GM12873 (cell line): ENCODE data around the gene SMARCA5.
A peak's percentile ranks its signal among the peaks of the same experiment; 100 is the strongest.

Source experiments
- TF ChIP-seq, protein P1 (sequence below): IDR thresholded peaks from 2 replicates; pipeline ENCODE4 v1.5.1; 2012; ENCODE audit warnings: low read depth, mild to moderate bottlenecking, moderate library complexity, low read length, control low read depth; ENCODE audit not compliant: insufficient read depth; ENCODE audit errors: missing control alignments

The SMARCA5 gene

DNA sequence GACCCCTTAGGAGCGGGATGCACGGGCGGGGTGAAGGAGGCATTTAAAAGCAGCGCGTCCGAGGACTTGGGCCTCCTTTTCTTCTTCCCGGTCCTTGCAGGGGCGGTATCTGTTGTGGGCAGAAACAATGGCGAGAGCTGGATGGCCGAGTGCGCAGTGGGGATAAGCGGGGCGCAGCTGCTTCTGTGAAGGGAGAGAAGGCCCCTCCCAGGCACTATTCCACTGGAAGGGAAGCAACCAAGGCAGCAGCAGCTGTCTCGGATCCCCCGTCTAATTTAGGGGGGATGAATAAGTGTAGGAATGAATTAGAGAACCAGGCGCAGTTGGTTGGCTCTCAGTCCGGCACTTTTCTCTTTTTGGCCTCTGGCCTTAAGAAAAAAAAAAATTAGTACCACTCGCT is 995 bp downstream of the SMARCA5 start:
- TF ChIP-seq, protein P1, sequence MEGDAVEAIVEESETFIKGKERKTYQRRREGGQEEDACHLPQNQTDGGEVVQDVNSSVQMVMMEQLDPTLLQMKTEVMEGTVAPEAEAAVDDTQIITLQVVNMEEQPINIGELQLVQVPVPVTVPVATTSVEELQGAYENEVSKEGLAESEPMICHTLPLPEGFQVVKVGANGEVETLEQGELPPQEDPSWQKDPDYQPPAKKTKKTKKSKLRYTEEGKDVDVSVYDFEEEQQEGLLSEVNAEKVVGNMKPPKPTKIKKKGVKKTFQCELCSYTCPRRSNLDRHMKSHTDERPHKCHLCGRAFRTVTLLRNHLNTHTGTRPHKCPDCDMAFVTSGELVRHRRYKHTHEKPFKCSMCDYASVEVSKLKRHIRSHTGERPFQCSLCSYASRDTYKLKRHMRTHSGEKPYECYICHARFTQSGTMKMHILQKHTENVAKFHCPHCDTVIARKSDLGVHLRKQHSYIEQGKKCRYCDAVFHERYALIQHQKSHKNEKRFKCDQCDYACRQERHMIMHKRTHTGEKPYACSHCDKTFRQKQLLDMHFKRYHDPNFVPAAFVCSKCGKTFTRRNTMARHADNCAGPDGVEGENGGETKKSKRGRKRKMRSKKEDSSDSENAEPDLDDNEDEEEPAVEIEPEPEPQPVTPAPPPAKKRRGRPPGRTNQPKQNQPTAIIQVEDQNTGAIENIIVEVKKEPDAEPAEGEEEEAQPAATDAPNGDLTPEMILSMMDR, result no peak

DNA sequence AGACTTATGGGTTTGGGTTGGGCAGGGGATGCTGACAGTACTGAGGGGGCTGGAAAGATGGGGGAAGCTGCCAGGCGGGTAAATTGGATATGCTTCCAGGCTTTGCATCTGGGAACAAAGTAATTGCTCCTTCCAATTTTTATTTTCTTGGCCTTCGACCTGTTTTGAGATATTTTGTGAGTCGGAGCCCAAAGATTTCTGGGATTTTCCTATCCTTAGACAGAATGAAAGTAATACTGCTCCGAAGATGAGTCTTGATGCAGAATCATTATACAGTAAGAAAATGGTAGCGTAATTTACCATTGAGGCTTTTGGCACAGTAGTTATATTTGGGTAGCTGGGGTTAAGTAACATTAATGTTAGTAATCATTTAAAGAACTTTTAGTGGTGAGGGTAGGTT is 1.4 kb downstream of the SMARCA5 start:
- TF ChIP-seq, protein P1, result no peak

DNA sequence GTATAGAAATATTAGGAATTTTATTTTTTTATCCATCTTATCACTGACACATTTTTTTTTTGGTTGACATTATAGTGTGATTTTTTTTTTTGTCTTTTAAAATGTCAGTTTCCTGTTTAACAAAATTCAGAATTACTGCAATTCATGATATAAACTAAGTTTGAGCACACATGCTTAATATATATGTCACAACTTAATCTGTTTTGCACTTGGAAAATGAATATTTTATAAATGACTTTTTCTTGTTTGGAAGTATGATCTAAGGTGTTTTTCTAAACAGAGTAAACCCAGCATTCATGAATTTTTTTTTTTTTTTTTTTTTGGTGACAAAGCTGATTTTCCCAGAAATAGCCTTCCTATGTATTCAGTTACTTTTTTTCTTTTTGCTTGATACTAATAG is 2.4 kb downstream of the SMARCA5 start:
- TF ChIP-seq, protein P1, result no peak

DNA sequence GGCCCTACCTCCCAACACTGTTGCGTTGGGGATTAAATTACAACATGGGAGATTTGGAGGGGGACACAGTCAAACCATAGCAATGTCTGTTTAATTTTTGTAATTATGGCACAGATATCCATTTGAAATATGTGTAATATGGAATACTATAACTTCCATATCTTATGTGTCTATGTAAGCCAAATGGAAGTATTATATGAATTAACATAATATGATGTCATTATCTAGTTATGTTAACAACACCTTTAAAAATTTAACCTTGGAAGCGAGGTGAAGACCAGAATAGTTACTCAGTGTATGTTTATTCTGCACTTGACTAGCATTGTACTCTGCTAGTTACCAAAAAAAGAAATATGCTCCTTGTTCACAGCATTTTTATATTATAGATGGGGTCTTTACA is 4.3 kb downstream of the SMARCA5 start:
- TF ChIP-seq, protein P1, result no peak

DNA sequence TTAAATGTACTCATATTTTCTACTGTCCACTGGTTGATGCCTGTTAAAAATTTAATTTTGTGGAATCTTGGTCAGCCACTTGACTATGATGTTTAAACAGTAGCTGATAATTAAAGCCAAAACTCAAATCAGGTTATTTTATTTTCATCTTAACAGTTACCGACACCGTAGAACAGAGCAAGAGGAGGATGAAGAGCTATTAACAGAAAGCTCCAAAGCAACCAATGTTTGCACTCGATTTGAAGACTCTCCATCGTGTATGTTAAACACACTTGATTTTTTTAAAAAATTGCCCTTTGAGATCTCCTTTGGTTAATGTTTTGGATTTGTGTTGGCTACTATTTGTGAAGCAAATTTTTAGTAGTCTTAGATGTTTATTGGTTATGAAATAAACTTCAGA is 10.7 kb downstream of the SMARCA5 start:
- TF ChIP-seq, protein P1, result no peak

DNA sequence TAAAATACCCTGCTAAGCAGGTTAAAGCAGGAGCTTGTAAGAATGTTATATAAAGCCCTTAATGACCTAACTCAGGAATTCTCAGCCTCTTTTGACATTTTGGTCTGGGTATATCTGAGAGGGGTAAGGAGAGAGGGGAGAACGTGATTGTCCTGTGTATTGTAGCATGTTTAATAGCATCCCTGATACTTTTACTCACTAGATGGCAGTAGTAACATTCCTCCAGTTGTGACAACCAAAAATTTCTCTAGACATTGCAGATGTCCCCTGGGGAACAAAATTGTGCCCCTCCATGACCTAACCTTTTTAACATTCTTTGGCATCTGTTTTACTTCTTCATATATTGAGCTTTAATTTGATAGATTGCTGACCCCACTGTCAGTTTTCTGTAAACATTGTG is 17.9 kb downstream of the SMARCA5 start:
- TF ChIP-seq, protein P1, result peak; percentile 46

DNA sequence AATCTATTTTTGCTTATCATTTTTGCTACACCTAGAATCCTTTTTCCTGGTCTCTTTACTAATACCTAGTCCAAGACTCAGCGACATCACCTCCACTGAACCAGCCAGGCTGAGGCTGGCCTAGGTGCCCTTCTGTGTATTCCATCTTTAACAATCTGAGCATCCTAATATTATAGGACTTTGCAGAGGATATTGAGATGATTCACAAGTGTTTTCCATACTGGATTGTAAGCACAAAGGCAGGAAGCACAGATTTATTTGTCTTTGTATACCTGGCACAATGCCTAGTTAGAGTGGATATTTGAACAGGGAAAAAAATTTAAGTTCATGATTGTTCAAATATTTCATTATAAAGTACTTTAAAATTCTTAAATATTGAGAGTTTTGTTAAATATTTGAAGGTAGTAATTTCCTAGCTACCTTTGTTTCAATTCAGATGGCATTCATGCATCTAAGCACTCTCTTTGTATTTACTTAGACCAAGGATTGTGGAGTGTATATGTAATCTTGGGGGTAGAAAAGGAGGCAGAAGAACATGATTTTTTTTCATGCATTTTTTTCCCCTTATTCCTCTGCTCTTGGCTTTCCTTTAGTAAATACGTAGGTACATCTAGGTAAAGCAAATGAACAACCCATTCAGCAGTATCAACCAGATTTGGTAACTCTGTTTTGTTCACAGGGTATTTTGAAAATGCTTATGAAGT is 18.4 kb downstream of the SMARCA5 start:
- TF ChIP-seq, protein P1, result no peak
